ENCODE results near the gene TEX264.

TEX264 gene

GRCh38 chr3:51682526-51682925, 11.5 kb downstream of the TEX264 start:
- ATAC-seq, result no peak
- TF ChIP-seq CSRNP3 (CRISPR knock-in tag; IDR thresholded peaks at IDR 0.05) (no peak), ZNF565 (CRISPR knock-in tag; conservative IDR thresholded peaks at IDR 0.05; ENCODE audit: low read depth) (no peak), GLIS3 (CRISPR knock-in tag; IDR thresholded peaks at IDR 0.05) (no peak), TOX (CRISPR knock-in tag; IDR thresholded peaks at IDR 0.05; ENCODE audit: borderline replicate concordance) (no peak)

GRCh38 chr3:51683566-51683965, 12.5 kb downstream of the TEX264 start:
- ATAC-seq, result no peak
- no peak for TF ChIP-seq TCF4 (CRISPR knock-in tag; IDR thresholded peaks at IDR 0.05; ENCODE audit: borderline replicate concordance)
- no peak for TF ChIP-seq RARB (CRISPR knock-in tag; IDR thresholded peaks at IDR 0.05)
- no peak for TF ChIP-seq BACH2 (CRISPR knock-in tag; IDR thresholded peaks at IDR 0.05; ENCODE audit: borderline replicate concordance)
- no peak for TF ChIP-seq ARNTL (CRISPR knock-in tag; IDR thresholded peaks at IDR 0.05; ENCODE audit: borderline replicate concordance, low read depth)
- no peak for TF ChIP-seq PATZ1 (CRISPR knock-in tag; IDR thresholded peaks at IDR 0.05; ENCODE audit: borderline replicate concordance)
- no peak for TF ChIP-seq GLIS3 (CRISPR knock-in tag; IDR thresholded peaks at IDR 0.05)
- no peak for TF ChIP-seq SNAI2 (CRISPR knock-in tag; IDR thresholded peaks at IDR 0.05)
- no peak for TF ChIP-seq CREB5 (CRISPR knock-in tag; IDR thresholded peaks at IDR 0.05; ENCODE audit: low read depth)

- ATAC-seq, result no peak
- no peak for TF ChIP-seq ISL1 (CRISPR knock-in tag; IDR thresholded peaks at IDR 0.05)
- no peak for TF ChIP-seq ZFP30 (CRISPR knock-in tag; IDR thresholded peaks at IDR 0.05)
- no peak for TF ChIP-seq TOX (CRISPR knock-in tag; IDR thresholded peaks at IDR 0.05; ENCODE audit: borderline replicate concordance)
- TF ChIP-seq ZNF8 (CRISPR knock-in tag; IDR thresholded peaks at IDR 0.05), result no peak
- TF ChIP-seq CSRNP3 (CRISPR knock-in tag; IDR thresholded peaks at IDR 0.05), result no peak
- TF ChIP-seq CSDC2 (CRISPR knock-in tag; IDR thresholded peaks at IDR 0.05), result no peak
- no peak for TF ChIP-seq SNAI2 (CRISPR knock-in tag; IDR thresholded peaks at IDR 0.05)
- no peak for TF ChIP-seq PPARA (CRISPR knock-in tag; IDR thresholded peaks at IDR 0.05; ENCODE audit: borderline replicate concordance)
- TF ChIP-seq BACH2 (CRISPR knock-in tag; IDR thresholded peaks at IDR 0.05; ENCODE audit: borderline replicate concordance), result no peak
- TF ChIP-seq ZFP3 (CRISPR knock-in tag; IDR thresholded peaks at IDR 0.05), result no peak
- no peak for TF ChIP-seq OSR1 (CRISPR knock-in tag; IDR thresholded peaks at IDR 0.05)
- TF ChIP-seq ZC3H10 (CRISPR knock-in tag; IDR thresholded peaks at IDR 0.05), result no peak
Observed at GRCh38 chr3:51684971-51685751, 14.1 kb downstream of the TEX264 start.

- ATAC-seq, result no peak
- TF ChIP-seq PATZ1 (CRISPR knock-in tag; IDR thresholded peaks at IDR 0.05; ENCODE audit: borderline replicate concordance), result no peak
- no peak for TF ChIP-seq CREB5 (CRISPR knock-in tag; IDR thresholded peaks at IDR 0.05; ENCODE audit: low read depth)
- TF ChIP-seq ZNF70 (CRISPR knock-in tag; IDR thresholded peaks at IDR 0.05), result no peak
- TF ChIP-seq ZNF8 (CRISPR knock-in tag; IDR thresholded peaks at IDR 0.05), result no peak
- TF ChIP-seq ESRRG (CRISPR knock-in tag; IDR thresholded peaks at IDR 0.05), result no peak
- no peak for TF ChIP-seq ISL1 (CRISPR knock-in tag; IDR thresholded peaks at IDR 0.05)
- no peak for TF ChIP-seq PPARA (CRISPR knock-in tag; IDR thresholded peaks at IDR 0.05; ENCODE audit: borderline replicate concordance)
- no peak for TF ChIP-seq ARNTL (CRISPR knock-in tag; IDR thresholded peaks at IDR 0.05; ENCODE audit: borderline replicate concordance, low read depth)
- TF ChIP-seq ZNF565 (CRISPR knock-in tag; conservative IDR thresholded peaks at IDR 0.05; ENCODE audit: low read depth), result no peak
- no peak for TF ChIP-seq CSRNP3 (CRISPR knock-in tag; IDR thresholded peaks at IDR 0.05)
- no peak for TF ChIP-seq CSDC2 (CRISPR knock-in tag; IDR thresholded peaks at IDR 0.05)
- no peak for TF ChIP-seq ZFP3 (CRISPR knock-in tag; IDR thresholded peaks at IDR 0.05)
Observed at GRCh38 chr3:51686056-51686455, 15.0 kb downstream of the TEX264 start.

Data from SK-N-SH treated with all-trans-retinoic acid at 6 μM for 48 hours (cell line).